ENCODE data around the gene NLK. TPM values are rescaled to one million over a fixed set of nuclear protein-coding genes. Genes with fewer than 3 reads are reported as not detected.

The NLK gene
- total RNA-seq, 1 experiment from 2014 or later = 28.0 TPM

GRCh38 chr17:28145348-28145747 is 102.9 kb downstream of the NLK start:
- intact Hi-C loops (cut with micrococcal nuclease; ENCODE audit: unreplicated experiment) = no loop called here
- Histone ChIP-seq H3K4me3 (ENCODE audit: low read depth in 2 of 2, low read length in 2 of 2) (no peak overlapping the region), H3K27ac (ENCODE audit: low read length) (no peak overlapping the region), H3K4me1 (ENCODE audit: control insufficient read depth, insufficient read depth, low read length) (no peaks in the 10 kb centered on the region), H3K27me3 (ENCODE audit: control insufficient read depth, insufficient read depth, low read length) (no peaks in the 10 kb centered on the region), H3K36me3 (ENCODE audit: control insufficient read depth, insufficient read depth, low read length) (no peaks in the 10 kb centered on the region), H3K9me3 (ENCODE audit: control insufficient read depth, insufficient read depth, low read depth, low read length) (no peaks in the 10 kb centered on the region)
- ATAC-seq (no peak), DNase-seq (ENCODE audit: low read depth, low spot score) (no peak)
- CTCF ChIA-PET = no interaction called here
- BruUV-seq (replicated peaks) = no TSS peak
- in situ Hi-C loops (cut with HindIII; ENCODE audit: low pct_unique_long_range_greater_than_20kb, low sequenced_read_pairs) = no loop called here
- POLR2A ChIA-PET = no interaction called here
- TF ChIP-seq POLR2AphosphoS5 (IDR thresholded peaks at IDR 0.05; ENCODE audit: low read depth, low read length) (no peak), TCF7L2 (IDR thresholded peaks at IDR 0.05; ENCODE audit: low read depth, low read length) (no peak), SIN3A (IDR thresholded peaks at IDR 0.05; ENCODE audit: borderline replicate concordance, insufficient read depth, low read depth, low read length) (no peak), REST (IDR thresholded peaks at IDR 0.05; ENCODE audit: insufficient read depth in 1 of 2, low read depth in 2 of 2, low read length in 1 of 2) (no peak), CTCF (IDR thresholded peaks at IDR 0.05) (no peak)

GRCh38 chr17:28147017-28147416 is 104.5 kb downstream of the NLK start:
- Histone ChIP-seq H3K27ac (ENCODE audit: low read length) (no peak overlapping the region), H3K4me1 (ENCODE audit: control insufficient read depth, insufficient read depth, low read length) (no peaks in the 10 kb centered on the region), H3K27me3 (ENCODE audit: control insufficient read depth, insufficient read depth, low read length) (no peaks in the 10 kb centered on the region), H3K9me3 (ENCODE audit: control insufficient read depth, insufficient read depth, low read depth, low read length) (no peaks in the 10 kb centered on the region), H3K4me3 (ENCODE audit: low read depth in 2 of 2, low read length in 2 of 2) (no peak overlapping the region), H3K36me3 (ENCODE audit: control insufficient read depth, insufficient read depth, low read length) (no peaks in the 10 kb centered on the region)
- intact Hi-C loops (cut with micrococcal nuclease; ENCODE audit: unreplicated experiment) (no loop called here), in situ Hi-C loops (cut with HindIII; ENCODE audit: low pct_unique_long_range_greater_than_20kb, low sequenced_read_pairs) (no loop called here)
- no TSS peak for BruUV-seq (replicated peaks)
- ChIA-PET POLR2A (no interaction called here), CTCF (no interaction called here)
- TF ChIP-seq TCF7L2 (IDR thresholded peaks at IDR 0.05; ENCODE audit: low read depth, low read length) (no peak), POLR2AphosphoS5 (IDR thresholded peaks at IDR 0.05; ENCODE audit: low read depth, low read length) (no peak), CTCF (IDR thresholded peaks at IDR 0.05) (no peak), SIN3A (IDR thresholded peaks at IDR 0.05; ENCODE audit: borderline replicate concordance, insufficient read depth, low read depth, low read length) (no peak), REST (IDR thresholded peaks at IDR 0.05; ENCODE audit: insufficient read depth in 1 of 2, low read depth in 2 of 2, low read length in 1 of 2) (no peak)
- DNase-seq (ENCODE audit: low read depth, low spot score) = no peak
- ATAC-seq = no peak
